Glomerular visceral epithelial cell (primary cell): Measurements from ENCODE around the gene GRID1.

Experiments
- DNase-seq: peaks from one replicate; pipeline ENCODE4 v3.0.0-alpha.2; 2016; ENCODE audit errors: extremely low spot score

The GRID1 gene

GRCh38 chr10:86314616-86315548 is 51.7 kb downstream of the GRID1 start:
- DNase-seq, result no peak

- DNase-seq, result no peak
Measured at GRCh38 chr10:86313621-86314041, 53.0 kb downstream of the GRID1 start.

GRCh38 chr10:86312701-86313270 is 53.8 kb downstream of the GRID1 start:
- DNase-seq, result no peak

- no peak for DNase-seq
Measured at GRCh38 chr10:86311906-86312305, 54.7 kb downstream of the GRID1 start.

GRCh38 chr10:86311190-86311589 is 55.4 kb downstream of the GRID1 start:
- DNase-seq, result no peak

- no peak for DNase-seq
Measured at GRCh38 chr10:86310702-86311101, 55.9 kb downstream of the GRID1 start.

- DNase-seq, result no peak
Measured at GRCh38 chr10:86310291-86310690, 56.3 kb downstream of the GRID1 start.

GRCh38 chr10:86308056-86308455 is 58.5 kb downstream of the GRID1 start:
- DNase-seq, result no peak

- DNase-seq, result peak; percentile 10
Measured at GRCh38 chr10:86306628-86307278, 59.8 kb downstream of the GRID1 start.

- DNase-seq, result no peak
Measured at GRCh38 chr10:86305521-86305920, 61.1 kb downstream of the GRID1 start.

GRCh38 chr10:86304436-86304835 is 62.2 kb downstream of the GRID1 start:
- DNase-seq, result no peak

- no peak for DNase-seq
Measured at GRCh38 chr10:86303626-86304025, 63.0 kb downstream of the GRID1 start.

GRCh38 chr10:86301971-86302370 is 64.6 kb downstream of the GRID1 start:
- no peak for DNase-seq

GRCh38 chr10:86300931-86301830 is 65.4 kb downstream of the GRID1 start:
- DNase-seq, result no peak

GRCh38 chr10:86300399-86300925 is 66.1 kb downstream of the GRID1 start:
- DNase-seq, result no peak

GRCh38 chr10:86299562-86299961 is 67.0 kb downstream of the GRID1 start:
- no peak for DNase-seq

GRCh38 chr10:86298501-86299001 is 68.0 kb downstream of the GRID1 start:
- DNase-seq, result no peak

- DNase-seq, result no peak
Measured at GRCh38 chr10:86295791-86296190, 70.8 kb downstream of the GRID1 start.

GRCh38 chr10:86295351-86295750 is 71.2 kb downstream of the GRID1 start:
- DNase-seq, result no peak

- DNase-seq, result no peak
Measured at GRCh38 chr10:86294346-86295265, 72.0 kb downstream of the GRID1 start.
